Duodenal mucosa (tissue), 2 donors: ENCODE data around the gene TMTC2.

Experiments
- H3K27ac ChIP-seq: one replicate; pipeline ENCODE4 v1.7.0; 2013; ENCODE audit warnings: low read depth, low read length
- H3K27me3 ChIP-seq, 2 donors: one replicate each; pipeline ENCODE4 v1.7.0; 2013; ENCODE audit warnings: low read length in 2 of 2, control low read depth in 1 of 2; ENCODE audit not compliant: insufficient read depth in 2 of 2, control insufficient read depth in 1 of 2
- H3K36me3 ChIP-seq, 2 donors: one replicate each; pipeline ENCODE4 v1.7.0; 2013; ENCODE audit warnings: low read length in 2 of 2, control low read depth in 1 of 2; ENCODE audit not compliant: insufficient read depth in 2 of 2, control insufficient read depth in 1 of 2
- H3K4me1 ChIP-seq, 2 donors: one replicate each; pipeline ENCODE4 v1.7.0; 2013; ENCODE audit warnings: low read length in 2 of 2, control low read depth in 1 of 2; ENCODE audit not compliant: insufficient read depth in 2 of 2, control insufficient read depth in 1 of 2
- H3K4me3 ChIP-seq, 2 donors: one replicate each; pipeline ENCODE4 v1.7.0; 2013; ENCODE audit warnings: low read length in 2 of 2, low read depth in 1 of 2
- H3K9ac ChIP-seq, 2 donors: one replicate each; pipeline ENCODE4 v1.7.0; 2013; ENCODE audit warnings: low read length in 2 of 2, low read depth in 1 of 2
- H3K9me3 ChIP-seq, 2 donors: one replicate each; pipeline ENCODE4 v1.7.0; 2013; ENCODE audit warnings: low read length in 2 of 2, control low read depth in 1 of 2; ENCODE audit not compliant: control insufficient read depth in 1 of 2

The TMTC2 gene

GRCh38 chr12:82857276-82857675 lies 170.6 kb downstream of the TMTC2 start:
- Histone ChIP-seq H3K4me1 (peaks cover 13 to 22% of the 10 kb centered on the region in 2 donors), H3K36me3 (no peaks in the 10 kb centered on the region), H3K4me3 (no peak overlapping the region), H3K27ac (no peak overlapping the region), H3K9ac (no peak overlapping the region), H3K9me3 (no peaks in the 10 kb centered on the region), H3K27me3 (no peaks in the 10 kb centered on the region)

GRCh38 chr12:82857911-82858533 lies 171.3 kb downstream of the TMTC2 start:
- Histone ChIP-seq H3K4me3 (no peak overlapping the region), H3K4me1 (peaks cover 13 to 29% of the 10 kb centered on the region in 2 donors), H3K36me3 (no peaks in the 10 kb centered on the region), H3K9ac (no peak overlapping the region), H3K9me3 (no peaks in the 10 kb centered on the region), H3K27me3 (no peaks in the 10 kb centered on the region), H3K27ac (no peak overlapping the region)

GRCh38 chr12:82858534-82858917 lies 171.8 kb downstream of the TMTC2 start:
- Histone ChIP-seq H3K4me1 (peaks cover 13 to 34% of the 10 kb centered on the region in 2 donors), H3K27ac (no peak overlapping the region)

GRCh38 chr12:82862069-82862841 lies 175.5 kb downstream of the TMTC2 start:
- Histone ChIP-seq H3K27ac (no peak overlapping the region), H3K4me3 (no peak overlapping the region), H3K27me3 (no peaks in the 10 kb centered on the region), H3K9ac (no peak overlapping the region), H3K4me1 (peaks cover 12 to 35% of the 10 kb centered on the region in 2 donors), H3K36me3 (no peaks in the 10 kb centered on the region), H3K9me3 (no peaks in the 10 kb centered on the region)

More at GRCh38 chr12:82858534-82858917, 171.8 kb downstream of the TMTC2 start:
- Histone ChIP-seq H3K9ac (no peak overlapping the region), H3K4me3 (no peak overlapping the region), H3K9me3 (no peaks in the 10 kb centered on the region), H3K36me3 (no peaks in the 10 kb centered on the region), H3K27me3 (no peaks in the 10 kb centered on the region)

GRCh38 chr12:82862876-82863649 lies 176.4 kb downstream of the TMTC2 start:
- Histone ChIP-seq H3K27me3 (no peaks in the 10 kb centered on the region), H3K27ac (no peak overlapping the region), H3K4me1 (peaks cover 7 to 27% of the 10 kb centered on the region in 2 donors), H3K9ac (no peak overlapping the region), H3K9me3 (no peaks in the 10 kb centered on the region), H3K4me3 (no peak overlapping the region), H3K36me3 (no peaks in the 10 kb centered on the region)

- no peak overlapping the region for H3K9ac ChIP-seq
- no peak overlapping the region for H3K4me3 ChIP-seq
- no peaks in the 10 kb centered on the region for H3K9me3 ChIP-seq
- peaks cover 4 to 17% of the 10 kb centered on the region in 2 donors for H3K4me1 ChIP-seq
- no peaks in the 10 kb centered on the region for H3K36me3 ChIP-seq
- no peak overlapping the region for H3K27ac ChIP-seq
- no peaks in the 10 kb centered on the region for H3K27me3 ChIP-seq
These were observed 179.6 kb downstream of the TMTC2 start for GRCh38 chr12:82866227-82866775.

GRCh38 chr12:82866946-82867345 lies 180.2 kb downstream of the TMTC2 start:
- Histone ChIP-seq H3K9ac (no peak overlapping the region), H3K27me3 (no peaks in the 10 kb centered on the region), H3K27ac (no peak overlapping the region), H3K4me1 (peaks cover 4 to 17% of the 10 kb centered on the region in 2 donors), H3K4me3 (no peak overlapping the region), H3K36me3 (no peaks in the 10 kb centered on the region), H3K9me3 (no peaks in the 10 kb centered on the region)

- peaks cover 4 to 12% of the 10 kb centered on the region in 2 donors for H3K4me1 ChIP-seq
- no peaks in the 10 kb centered on the region for H3K9me3 ChIP-seq
- H3K27me3 ChIP-seq = no peaks in the 10 kb centered on the region
- H3K9ac ChIP-seq = no peak overlapping the region
- no peaks in the 10 kb centered on the region for H3K36me3 ChIP-seq
- no peak overlapping the region for H3K27ac ChIP-seq
- H3K4me3 ChIP-seq = no peak overlapping the region
These were observed 181.2 kb downstream of the TMTC2 start for GRCh38 chr12:82867762-82868500.

GRCh38 chr12:82870771-82871377 lies 184.2 kb downstream of the TMTC2 start:
- H3K36me3 ChIP-seq = no peaks in the 10 kb centered on the region
- H3K4me3 ChIP-seq = no peak overlapping the region
- no peaks in the 10 kb centered on the region for H3K27me3 ChIP-seq
- no peak overlapping the region for H3K9ac ChIP-seq
- no peak overlapping the region for H3K27ac ChIP-seq
- H3K4me1 ChIP-seq = no peaks in the 10 kb centered on the region
- H3K9me3 ChIP-seq = no peaks in the 10 kb centered on the region
